Measurements from ENCODE around the gene PATL1.
"Not testable (repeated sequence)": the region's sequence is repeated elsewhere in the genome, so short reads cannot be mapped to it uniquely, and the experiment has no call there.

Gene PATL1

GRCh38 chr11:59671471-59671870 is 2.6 kb upstream of the PATL1 start:
- DNase-seq = no peak

- peak in 1 of 2 experiments; percentile 5 for DNase-seq
These were observed 773 bp upstream of the PATL1 start for GRCh38 chr11:59669611-59670009.

- peak; percentile 73 to 78 for DNase-seq
These were observed 468 bp downstream of the PATL1 start for GRCh38 chr11:59668188-59668949.

- DNase-seq = no peak
These were observed 1.0 kb downstream of the PATL1 start for GRCh38 chr11:59667812-59668187.

GRCh38 chr11:59666969-59667368 is 1.9 kb downstream of the PATL1 start:
- DNase-seq = no peak

GRCh38 chr11:59660621-59661020 is 8.2 kb downstream of the PATL1 start:
- DNase-seq = no peak

GRCh38 chr11:59659981-59660380 is 8.9 kb downstream of the PATL1 start:
- no peak for DNase-seq

GRCh38 chr11:59658036-59658435 is 10.8 kb downstream of the PATL1 start:
- no peak for DNase-seq

- DNase-seq = no peak
These were observed 13.9 kb downstream of the PATL1 start for GRCh38 chr11:59654893-59655292.

GRCh38 chr11:59647245-59647980 is 21.4 kb downstream of the PATL1 start:
- no peak for DNase-seq

GRCh38 chr11:59644528-59644927 is 24.3 kb downstream of the PATL1 start:
- DNase-seq = no peak

GRCh38 chr11:59643390-59643789 is 25.4 kb downstream of the PATL1 start:
- no peak for DNase-seq

- no peak for DNase-seq
These were observed 27.7 kb downstream of the PATL1 start for GRCh38 chr11:59641156-59641555.

- DNase-seq = no peak
These were observed 38.3 kb downstream of the PATL1 start for GRCh38 chr11:59630493-59630892.

GRCh38 chr11:59629996-59630395 is 38.8 kb downstream of the PATL1 start:
- DNase-seq = no peak

GRCh38 chr11:59626969-59627368 is 41.9 kb downstream of the PATL1 start:
- DNase-seq = not testable (repeated sequence)

- DNase-seq = no peak
These were observed 43.1 kb downstream of the PATL1 start for GRCh38 chr11:59625703-59626102.

- DNase-seq = no peak
These were observed 51.0 kb downstream of the PATL1 start for GRCh38 chr11:59617876-59618275.

- no peak for DNase-seq
These were observed 52.3 kb downstream of the PATL1 start for GRCh38 chr11:59616396-59616982.

GRCh38 chr11:59615637-59616395 is 53.0 kb downstream of the PATL1 start, which contains the start of gene OSBP:
Gene OSBP, minus strand, starts transcription at chr11:59615774. Its CDS starts 110 bp downstream, at chr11:59615664.
- peak; percentile 97 to 98 for DNase-seq

GRCh38 chr11:59615120-59615636 is 53.7 kb downstream of the PATL1 start:
- peak; percentile 47 to 61 for DNase-seq

- no peak for DNase-seq
These were observed 54.3 kb downstream of the PATL1 start for GRCh38 chr11:59614277-59615119.
